Measurements from ENCODE around the gene MSH6. TPM values are rescaled to one million over a fixed set of nuclear protein-coding genes. Genes with fewer than 3 reads are reported as not detected.

The MSH6 gene
- polyA plus RNA-seq (2013): 51.4 TPM

- H3K36me3 ChIP-seq (ENCODE audit: control insufficient read depth in 4 of 4, insufficient read depth in 4 of 4, low read length in 3 of 4): peaks cover 0 to 3% (median 0%) of the 10 kb centered on the region in 4 experiments
- H3K4me1 ChIP-seq (ENCODE audit: control extremely low read depth in 1 of 4, control insufficient read depth in 4 of 4, insufficient read depth in 4 of 4, low read length in 3 of 4): peaks cover 8 to 40% (median 29%) of the 10 kb centered on the region in 4 experiments
- ChIA-PET POLR2A (interaction anchor here (0.6 kb wide), 1 partner anchor 16 kb away, joined by 6 read pairs; no protein-coding TSS in a partner anchor), CTCF (interaction anchor here (0.6 to 1.2 kb wide), 3 partner anchors 9 to 60 kb away, joined by 3 to 4 read pairs (median 3); no protein-coding TSS in a partner anchor)
- peak within 1 kb of the TSS; percentile 78 to 93 (median 86) for H3K4me3 ChIP-seq (ENCODE audit: control insufficient read depth in 1 of 7, extremely low read depth in 1 of 7, insufficient read depth in 4 of 7, low read depth in 2 of 7, low read length in 6 of 7)
- H3K27me3 ChIP-seq (replicated peaks in 2 of 5; ENCODE audit: control insufficient read depth in 4 of 5, insufficient read depth in 5 of 5, low read length in 4 of 5): no peaks in the 10 kb centered on the region
- WGBS (ENCODE audit: insufficient coverage): under 1% methylated on average over 85 of the region's 98 CpGs
- H3K27ac ChIP-seq (ENCODE audit: insufficient read depth in 1 of 2, low read depth in 1 of 2, low read length in 2 of 2, poor library complexity in 1 of 2, severe bottlenecking in 2 of 2): peak within 1 kb of the TSS; percentile 61 to 87
- no peaks in the 10 kb centered on the region for H3K9me3 ChIP-seq (ENCODE audit: control extremely low read depth in 1 of 5, control insufficient read depth in 4 of 5, insufficient read depth in 2 of 5, low read depth in 1 of 5, low read length in 4 of 5)
- DNase-seq: peak; percentile 88 to 95 (median 95)
Measured at GRCh38 chr2:47782671-47783485, at the start of gene MSH6. Gene MSH6, plus strand, starts transcription at chr2:47783145. Its CDS starts 89 bp downstream, at chr2:47783234.

GRCh38 chr2:47735136-47735869 is 47.6 kb upstream of the MSH6 start:
- Histone ChIP-seq H3K4me3 (ENCODE audit: control insufficient read depth in 1 of 7, extremely low read depth in 1 of 7, insufficient read depth in 4 of 7, low read depth in 2 of 7, low read length in 6 of 7) (no peak overlapping the region), H3K9me3 (ENCODE audit: control extremely low read depth in 1 of 5, control insufficient read depth in 4 of 5, insufficient read depth in 2 of 5, low read depth in 1 of 5, low read length in 4 of 5) (no peaks in the 10 kb centered on the region), H3K36me3 (ENCODE audit: control insufficient read depth in 4 of 4, insufficient read depth in 4 of 4, low read length in 3 of 4) (no peaks in the 10 kb centered on the region), H3K27me3 (replicated peaks in 2 of 5; ENCODE audit: control insufficient read depth in 4 of 5, insufficient read depth in 5 of 5, low read length in 4 of 5) (no peaks in the 10 kb centered on the region), H3K4me1 (ENCODE audit: control extremely low read depth in 1 of 4, control insufficient read depth in 4 of 4, insufficient read depth in 4 of 4, low read length in 3 of 4) (no peaks in the 10 kb centered on the region), H3K27ac (ENCODE audit: insufficient read depth in 1 of 2, low read depth in 1 of 2, low read length in 2 of 2, poor library complexity in 1 of 2, severe bottlenecking in 2 of 2) (no peak overlapping the region)
- WGBS (ENCODE audit: insufficient coverage): 93% methylated on average over 4 of the region's 4 CpGs
- CTCF ChIA-PET: no interaction called here
- POLR2A ChIA-PET: no interaction called here
- no peak for DNase-seq

- no peaks in the 10 kb centered on the region for H3K4me1 ChIP-seq (ENCODE audit: control extremely low read depth in 1 of 4, control insufficient read depth in 4 of 4, insufficient read depth in 4 of 4, low read length in 3 of 4)
- no peak for DNase-seq
- H3K27me3 ChIP-seq (replicated peaks in 2 of 5; ENCODE audit: control insufficient read depth in 4 of 5, insufficient read depth in 5 of 5, low read length in 4 of 5): no peaks in the 10 kb centered on the region
- H3K4me3 ChIP-seq (ENCODE audit: control insufficient read depth in 1 of 7, extremely low read depth in 1 of 7, insufficient read depth in 4 of 7, low read depth in 2 of 7, low read length in 6 of 7): no peak overlapping the region
- POLR2A ChIA-PET: no interaction called here
- no CpG with 5 or more reads among the region's 3 CpGs for WGBS (ENCODE audit: insufficient coverage)
- no peaks in the 10 kb centered on the region for H3K36me3 ChIP-seq (ENCODE audit: control insufficient read depth in 4 of 4, insufficient read depth in 4 of 4, low read length in 3 of 4)
- H3K27ac ChIP-seq (ENCODE audit: insufficient read depth in 1 of 2, low read depth in 1 of 2, low read length in 2 of 2, poor library complexity in 1 of 2, severe bottlenecking in 2 of 2): no peak overlapping the region
- H3K9me3 ChIP-seq (ENCODE audit: control extremely low read depth in 1 of 5, control insufficient read depth in 4 of 5, insufficient read depth in 2 of 5, low read depth in 1 of 5, low read length in 4 of 5): no peaks in the 10 kb centered on the region
- CTCF ChIA-PET: no interaction called here
Measured at GRCh38 chr2:47735912-47736311, 47.0 kb upstream of the MSH6 start.

- ChIA-PET CTCF (no interaction called here), POLR2A (no interaction called here)
- WGBS (ENCODE audit: insufficient coverage): 100% methylated on average over 3 of the region's 3 CpGs
Measured at GRCh38 chr2:47737191-47737975, 45.6 kb upstream of the MSH6 start.

GRCh38 chr2:47738331-47738730 is 44.6 kb upstream of the MSH6 start:
- H3K36me3 ChIP-seq (ENCODE audit: control insufficient read depth in 4 of 4, insufficient read depth in 4 of 4, low read length in 3 of 4): no peaks in the 10 kb centered on the region
- H3K27me3 ChIP-seq (replicated peaks in 2 of 5; ENCODE audit: control insufficient read depth in 4 of 5, insufficient read depth in 5 of 5, low read length in 4 of 5): peaks cover 0 to 3% (median 0%) of the 10 kb centered on the region in 5 experiments
- H3K4me3 ChIP-seq (ENCODE audit: control insufficient read depth in 1 of 7, extremely low read depth in 1 of 7, insufficient read depth in 4 of 7, low read depth in 2 of 7, low read length in 6 of 7): no peak overlapping the region
- ChIA-PET POLR2A (no interaction called here), CTCF (no interaction called here)
- H3K4me1 ChIP-seq (ENCODE audit: control extremely low read depth in 1 of 4, control insufficient read depth in 4 of 4, insufficient read depth in 4 of 4, low read length in 3 of 4): no peaks in the 10 kb centered on the region
- 80% methylated on average over 4 of the region's 5 CpGs for WGBS (ENCODE audit: insufficient coverage)
- H3K27ac ChIP-seq (ENCODE audit: insufficient read depth in 1 of 2, low read depth in 1 of 2, low read length in 2 of 2, poor library complexity in 1 of 2, severe bottlenecking in 2 of 2): no peak overlapping the region
- DNase-seq: no peak
- H3K9me3 ChIP-seq (ENCODE audit: control extremely low read depth in 1 of 5, control insufficient read depth in 4 of 5, insufficient read depth in 2 of 5, low read depth in 1 of 5, low read length in 4 of 5): no peaks in the 10 kb centered on the region

More at GRCh38 chr2:47737191-47737975, 45.6 kb upstream of the MSH6 start:
- H3K27ac ChIP-seq (ENCODE audit: insufficient read depth in 1 of 2, low read depth in 1 of 2, low read length in 2 of 2, poor library complexity in 1 of 2, severe bottlenecking in 2 of 2): no peak overlapping the region
- H3K4me3 ChIP-seq (ENCODE audit: control insufficient read depth in 1 of 7, extremely low read depth in 1 of 7, insufficient read depth in 4 of 7, low read depth in 2 of 7, low read length in 6 of 7): no peak overlapping the region
- H3K27me3 ChIP-seq (replicated peaks in 2 of 5; ENCODE audit: control insufficient read depth in 4 of 5, insufficient read depth in 5 of 5, low read length in 4 of 5): peaks cover 0 to 3% (median 0%) of the 10 kb centered on the region in 5 experiments
- no peaks in the 10 kb centered on the region for H3K4me1 ChIP-seq (ENCODE audit: control extremely low read depth in 1 of 4, control insufficient read depth in 4 of 4, insufficient read depth in 4 of 4, low read length in 3 of 4)
- H3K9me3 ChIP-seq (ENCODE audit: control extremely low read depth in 1 of 5, control insufficient read depth in 4 of 5, insufficient read depth in 2 of 5, low read depth in 1 of 5, low read length in 4 of 5): no peaks in the 10 kb centered on the region
- H3K36me3 ChIP-seq (ENCODE audit: control insufficient read depth in 4 of 4, insufficient read depth in 4 of 4, low read length in 3 of 4): no peaks in the 10 kb centered on the region
- no peak for DNase-seq

- H3K4me1 ChIP-seq (ENCODE audit: control extremely low read depth in 1 of 4, control insufficient read depth in 4 of 4, insufficient read depth in 4 of 4, low read length in 3 of 4): no peaks in the 10 kb centered on the region
- H3K27me3 ChIP-seq (replicated peaks in 2 of 5; ENCODE audit: control insufficient read depth in 4 of 5, insufficient read depth in 5 of 5, low read length in 4 of 5): peaks cover 0 to 3% (median 0%) of the 10 kb centered on the region in 5 experiments
- no peaks in the 10 kb centered on the region for H3K36me3 ChIP-seq (ENCODE audit: control insufficient read depth in 4 of 4, insufficient read depth in 4 of 4, low read length in 3 of 4)
- POLR2A ChIA-PET: no interaction called here
- no peaks in the 10 kb centered on the region for H3K9me3 ChIP-seq (ENCODE audit: control extremely low read depth in 1 of 5, control insufficient read depth in 4 of 5, insufficient read depth in 2 of 5, low read depth in 1 of 5, low read length in 4 of 5)
- CTCF ChIA-PET: no interaction called here
- 90% methylated on average over 2 of the region's 3 CpGs for WGBS (ENCODE audit: insufficient coverage)
- H3K27ac ChIP-seq (ENCODE audit: insufficient read depth in 1 of 2, low read depth in 1 of 2, low read length in 2 of 2, poor library complexity in 1 of 2, severe bottlenecking in 2 of 2): no peak overlapping the region
- no peak for DNase-seq
- no peak overlapping the region for H3K4me3 ChIP-seq (ENCODE audit: control insufficient read depth in 1 of 7, extremely low read depth in 1 of 7, insufficient read depth in 4 of 7, low read depth in 2 of 7, low read length in 6 of 7)
Measured at GRCh38 chr2:47741101-47741500, 41.8 kb upstream of the MSH6 start.
